ENCODE results near the gene UST.
"Not testable (repeated sequence)": the region's sequence is repeated elsewhere in the genome, so short reads cannot be mapped to it uniquely, and the experiment has no call there.

UST gene

DNA sequence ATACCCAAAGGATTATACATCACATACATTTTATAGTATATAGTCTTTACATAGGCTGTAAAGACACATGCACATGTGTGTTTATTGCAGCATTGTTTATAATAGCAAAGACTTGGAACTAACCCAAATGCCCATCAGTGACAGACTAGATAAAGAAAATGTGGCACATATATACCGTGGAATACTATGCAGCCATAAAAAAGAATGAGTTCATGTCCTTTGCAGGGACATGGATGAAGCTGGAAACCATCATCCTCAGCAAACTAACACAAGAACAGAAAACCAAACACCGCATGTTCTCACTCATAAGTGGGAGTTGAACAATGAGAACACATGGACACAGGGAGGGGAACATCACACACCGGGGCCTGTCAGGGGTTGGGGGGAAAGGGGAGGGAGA lies 231.5 kb downstream of the UST start:
- not testable (repeated sequence) for DNase-seq (ENCODE audit: low read depth)

- DNase-seq (ENCODE audit: low read depth), result no peak
These were observed 232.4 kb downstream of the UST start for GRCh38 chr6:148979014-148979901.

DNA sequence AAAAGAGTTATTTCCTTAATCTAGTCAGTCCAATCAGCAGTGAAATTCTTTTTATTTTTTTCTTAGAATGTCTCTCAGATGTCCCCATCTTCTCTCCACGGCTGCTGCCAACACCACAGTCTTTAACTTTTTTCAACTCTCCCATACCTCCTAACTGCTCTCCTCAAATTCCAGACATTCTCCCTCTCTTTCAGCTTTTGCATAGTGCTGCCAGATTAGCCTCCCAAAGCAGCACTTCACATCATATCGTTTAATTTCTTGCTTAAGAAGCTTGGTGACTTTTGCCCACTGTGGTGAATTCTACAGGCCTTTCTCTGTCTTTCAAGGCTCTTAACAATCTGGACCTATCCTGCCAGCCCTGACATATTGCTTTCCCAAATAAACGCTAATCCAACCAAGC lies 233.4 kb downstream of the UST start:
- peak; percentile 67 for DNase-seq (ENCODE audit: low read depth)

DNA sequence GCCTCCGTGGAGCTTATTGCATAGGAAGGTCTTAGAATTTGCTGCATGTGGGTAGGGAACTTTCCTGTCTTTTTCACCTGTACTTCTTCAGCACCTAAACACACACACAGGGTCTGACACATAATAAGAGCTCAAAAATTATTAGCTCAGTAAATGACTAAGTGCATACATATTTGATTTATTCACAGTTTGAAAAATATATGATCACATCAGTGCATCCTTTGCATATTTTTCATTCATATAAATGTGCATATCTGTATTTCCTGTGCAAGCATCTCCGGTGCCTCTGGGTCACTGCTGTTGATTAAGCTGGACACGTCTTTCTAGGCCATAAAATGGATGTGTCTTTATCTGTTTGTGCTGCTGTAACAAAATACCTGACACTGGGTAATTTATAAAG lies 234.7 kb downstream of the UST start:
- DNase-seq (ENCODE audit: low read depth), result peak; percentile 53

DNA sequence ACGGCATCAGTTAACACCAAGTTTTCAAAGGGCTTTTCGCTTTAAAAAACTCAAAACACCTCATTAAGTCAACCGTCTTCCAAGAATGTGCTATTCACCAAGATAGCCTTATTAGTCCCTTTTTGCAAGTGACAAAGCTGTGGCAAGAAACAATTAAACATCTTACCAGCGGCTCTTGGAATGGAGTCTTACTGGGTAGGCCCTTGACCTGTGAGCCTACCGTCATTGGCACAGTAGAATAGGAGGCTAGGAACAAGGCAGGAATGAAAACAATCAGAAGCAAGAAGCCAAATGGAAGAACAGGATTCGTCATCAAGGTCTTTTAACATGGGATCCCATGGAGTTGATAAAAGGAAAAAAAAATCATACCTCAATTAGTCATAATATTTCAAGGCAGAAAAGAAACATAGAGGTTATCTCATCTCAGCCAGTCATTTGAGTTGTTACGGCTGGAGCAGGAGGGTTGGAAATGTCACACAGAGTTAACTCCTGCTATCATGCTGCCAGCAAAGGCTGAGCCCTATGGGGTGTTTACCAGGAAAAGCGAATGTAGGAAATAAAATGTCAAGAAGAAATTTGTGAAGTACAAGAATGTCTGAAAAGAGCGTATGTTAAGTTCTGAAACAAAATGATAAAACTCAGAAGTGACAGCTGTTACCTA lies 236.4 kb downstream of the UST start:
- DNase-seq (ENCODE audit: low read depth), result no peak

DNA sequence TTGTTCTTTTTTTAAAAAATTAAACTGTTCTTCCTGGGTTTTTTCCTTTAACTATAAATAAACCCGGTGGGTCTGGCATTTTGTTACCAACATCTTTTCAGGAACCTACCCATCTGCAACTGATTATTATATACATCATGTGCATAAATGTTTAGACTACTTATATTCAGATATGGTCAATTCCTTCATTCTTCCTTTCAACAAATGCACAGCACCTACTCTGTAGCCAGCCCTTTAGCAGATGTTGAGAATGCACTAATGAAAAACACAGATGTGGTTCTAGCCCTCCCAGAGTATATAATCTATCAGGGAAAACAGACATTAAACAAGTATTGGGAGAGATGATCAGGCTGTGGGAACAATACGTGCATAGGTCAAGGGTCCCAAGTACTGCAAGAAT lies 237.1 kb downstream of the UST start:
- no peak for DNase-seq (ENCODE audit: low read depth)

DNA sequence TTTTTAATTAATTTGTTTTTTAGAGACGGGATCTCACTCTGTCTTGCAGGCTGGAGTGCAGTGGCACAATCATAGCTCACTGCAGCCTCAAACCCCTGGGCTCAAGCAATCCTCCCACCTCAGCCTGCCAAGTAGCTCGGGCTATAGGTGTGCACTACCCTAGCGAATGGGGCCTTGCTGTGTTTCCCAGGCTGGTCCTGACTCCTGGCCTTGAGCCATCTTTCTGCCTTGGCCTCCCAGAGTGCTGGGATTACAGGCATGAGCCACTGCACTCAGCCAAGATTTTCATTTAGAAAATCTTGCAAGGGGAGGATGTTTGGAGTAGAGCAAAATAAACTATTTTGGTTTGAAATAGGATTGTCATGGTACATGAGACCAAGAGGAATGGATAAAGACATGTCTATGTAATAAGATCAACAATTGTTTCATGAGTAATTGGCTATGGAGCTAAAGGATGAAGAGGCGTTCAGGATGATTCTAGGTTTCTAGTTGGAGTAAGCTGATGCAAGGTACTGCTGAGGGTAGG lies 237.8 kb downstream of the UST start:
- DNase-seq (ENCODE audit: low read depth), result no peak

GRCh38 chr6:148985499-148985898 lies 238.7 kb downstream of the UST start:
- no peak for DNase-seq (ENCODE audit: low read depth)

DNA sequence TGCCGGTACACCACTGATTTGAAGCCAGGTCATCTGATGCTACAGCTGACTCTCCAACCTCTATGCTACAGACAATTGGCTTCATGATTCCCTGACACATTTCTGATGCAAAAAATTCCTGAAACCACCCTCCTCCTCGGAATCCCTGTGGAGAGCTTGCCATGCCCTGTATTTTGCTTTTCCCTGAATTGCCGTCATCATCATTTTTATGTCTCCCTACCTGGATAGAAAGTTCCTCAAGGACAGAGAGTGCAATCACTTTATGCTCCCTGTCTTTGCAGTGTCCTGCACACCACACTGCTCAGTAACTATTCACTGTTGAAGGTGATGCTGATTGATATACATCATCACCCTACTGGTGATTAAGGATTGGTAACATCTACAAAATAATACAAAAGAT lies 239.8 kb downstream of the UST start:
- no peak for DNase-seq (ENCODE audit: low read depth)

DNA sequence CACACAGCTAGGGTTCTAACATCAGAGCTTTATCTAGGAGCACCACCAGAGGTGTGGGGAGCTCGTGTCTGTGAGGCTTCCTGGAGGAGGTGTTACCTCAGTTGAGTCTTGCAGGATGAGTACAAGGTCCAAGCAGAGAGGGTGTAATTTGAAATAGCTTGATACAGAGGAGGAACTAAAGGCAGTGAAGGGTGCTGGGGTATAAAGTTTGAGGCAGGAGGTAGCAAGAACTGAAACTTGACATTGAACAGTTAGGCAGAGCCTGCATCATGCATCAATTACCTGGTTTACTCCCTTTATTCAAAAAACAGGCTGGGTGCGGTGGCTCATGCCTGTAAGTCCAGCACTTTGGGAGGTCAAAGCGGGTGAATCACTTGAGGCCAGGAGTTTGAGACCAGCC lies 241.2 kb downstream of the UST start:
- DNase-seq (ENCODE audit: low read depth), result no peak

- DNase-seq (ENCODE audit: low read depth), result no peak
These were observed 242.8 kb downstream of the UST start for GRCh38 chr6:148989585-148989984.

DNA sequence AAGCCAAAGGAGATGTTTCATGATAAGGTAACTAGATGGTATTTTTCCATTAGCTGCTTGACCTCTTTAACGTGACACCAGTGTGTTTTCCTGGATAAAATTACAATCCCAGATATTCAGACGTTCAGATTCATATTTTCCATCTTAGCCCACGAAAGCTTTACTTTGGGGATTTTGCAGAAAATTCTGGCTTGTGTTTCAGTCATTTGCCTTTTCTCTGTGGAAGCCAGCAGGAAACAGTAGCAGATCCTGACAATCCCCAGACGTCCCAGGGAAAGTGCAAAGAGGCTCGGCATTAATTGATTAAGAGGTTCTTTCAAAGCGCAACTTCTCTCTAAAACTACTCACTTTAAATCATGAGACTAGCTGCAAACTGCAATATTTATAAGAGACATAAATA lies 243.6 kb downstream of the UST start:
- DNase-seq (ENCODE audit: low read depth), result no peak

DNA sequence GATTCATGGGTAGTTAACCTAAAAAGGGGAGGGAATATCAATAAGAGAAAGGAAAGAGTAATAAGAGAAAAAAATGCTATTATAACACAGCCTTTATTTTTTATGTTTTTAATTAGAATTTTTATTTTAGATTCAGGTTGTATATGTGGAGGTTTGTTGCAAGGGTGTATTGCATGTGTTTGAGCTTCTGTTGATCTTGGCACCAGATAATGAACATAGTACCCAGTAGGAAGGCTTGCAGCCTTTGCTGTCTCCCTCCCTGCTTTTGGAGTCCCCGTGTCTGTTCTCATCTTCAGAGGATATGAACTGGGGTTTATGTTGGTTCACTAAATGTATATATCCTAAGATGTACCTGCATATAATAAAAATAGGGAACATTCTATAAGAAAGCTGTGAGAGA lies 250.0 kb downstream of the UST start:
- DNase-seq (ENCODE audit: low read depth), result no peak

GRCh38 chr6:148997865-148998264 lies 251.0 kb downstream of the UST start:
- peak; percentile 97 for DNase-seq (ENCODE audit: low read depth)

- DNase-seq (ENCODE audit: low read depth), result peak; percentile 52
These were observed 251.9 kb downstream of the UST start for GRCh38 chr6:148998704-148999103.

DNA sequence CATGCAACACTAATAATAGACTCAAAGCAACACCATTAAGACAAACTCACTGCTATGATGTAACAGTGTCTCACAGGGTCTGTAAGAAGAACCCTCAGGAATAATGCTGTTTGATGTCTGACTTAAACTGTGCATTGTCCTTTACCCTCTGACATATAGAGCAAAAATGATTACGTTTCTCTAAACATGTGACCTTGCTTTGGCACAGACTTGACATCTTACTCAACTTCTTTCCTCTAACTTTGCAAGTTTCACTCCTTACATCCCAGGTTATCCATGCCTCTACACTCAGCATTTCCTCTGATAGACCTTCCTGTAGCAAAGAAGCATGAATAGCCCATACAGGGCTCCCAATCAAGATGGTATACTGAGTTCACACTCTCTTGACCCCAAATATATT lies 252.7 kb downstream of the UST start:
- DNase-seq (ENCODE audit: low read depth), result peak; percentile 68

DNA sequence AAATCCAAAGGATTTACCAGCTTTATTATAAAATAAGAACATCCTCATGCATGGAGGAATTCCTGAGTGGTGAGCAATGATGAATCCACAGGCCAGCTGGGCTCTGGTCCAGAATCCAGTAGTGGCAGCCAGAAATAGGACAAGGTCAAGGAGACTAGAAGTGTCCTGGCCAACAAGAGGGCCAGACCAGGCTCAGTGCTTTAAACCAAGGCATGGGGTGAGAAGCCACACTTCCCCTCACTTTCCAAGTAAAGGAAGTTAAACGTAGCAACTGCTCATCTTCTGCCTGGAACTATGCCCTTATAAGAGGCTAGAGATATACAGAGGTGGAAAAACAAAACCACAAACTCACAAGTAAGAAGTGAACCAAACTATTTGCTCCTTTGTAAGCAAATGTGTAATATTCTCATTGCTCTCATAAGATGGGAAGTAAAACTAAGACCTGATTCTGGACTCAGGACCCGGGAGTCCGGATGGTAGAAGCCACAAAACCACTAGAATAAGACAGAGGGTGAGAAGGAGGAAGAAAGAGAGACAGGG lies 253.2 kb downstream of the UST start:
- peak; percentile 96 for DNase-seq (ENCODE audit: low read depth)

GRCh38 chr6:149001422-149001821 lies 254.6 kb downstream of the UST start:
- no peak for DNase-seq (ENCODE audit: low read depth)

- no peak for DNase-seq (ENCODE audit: low read depth)
These were observed 256.7 kb downstream of the UST start for GRCh38 chr6:149003560-149003959.

- no peak for DNase-seq (ENCODE audit: low read depth)
These were observed 257.8 kb downstream of the UST start for GRCh38 chr6:149004664-149005063.

DNA sequence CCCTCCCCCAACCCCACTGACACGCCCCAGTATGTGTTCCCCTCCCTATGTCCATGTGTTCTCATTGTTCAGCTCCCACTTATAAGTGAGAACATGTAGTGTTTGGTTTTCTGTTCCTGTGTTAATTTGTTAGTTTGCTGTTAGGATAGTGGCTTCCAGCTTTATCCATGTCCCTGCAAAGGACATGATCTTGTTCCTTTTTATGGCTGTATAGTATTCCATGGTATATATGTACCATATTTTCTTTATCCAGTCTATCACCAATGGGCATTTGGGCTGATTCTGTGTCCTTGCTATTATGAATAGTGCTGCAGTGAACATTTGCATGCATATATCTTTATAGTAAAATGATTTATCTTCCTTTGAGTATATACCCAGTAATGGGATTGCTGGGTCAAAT lies 259.4 kb downstream of the UST start:
- not testable (repeated sequence) for DNase-seq (ENCODE audit: low read depth)

GRCh38 chr6:149006671-149007070 lies 259.8 kb downstream of the UST start:
- no peak for DNase-seq (ENCODE audit: low read depth)

DNA sequence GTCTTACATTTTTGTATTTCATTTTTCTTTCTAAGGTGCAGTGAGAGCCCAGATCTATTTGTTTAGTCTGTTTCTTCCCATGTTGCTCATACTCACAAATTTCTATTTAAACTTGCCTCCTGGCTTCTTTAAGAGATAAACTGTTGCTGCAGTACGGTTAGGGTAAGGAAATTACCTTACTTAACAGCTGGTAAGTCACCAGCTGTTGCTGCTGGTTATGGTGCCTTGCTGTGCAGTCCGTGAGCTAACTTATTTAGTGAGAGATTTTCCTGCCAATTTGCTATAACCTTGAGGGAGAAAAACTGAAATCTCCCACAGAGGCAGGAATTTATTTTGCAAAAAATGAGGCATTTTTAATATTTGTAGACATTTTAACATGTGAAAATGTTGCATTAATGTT lies 261.0 kb downstream of the UST start:
- DNase-seq (ENCODE audit: low read depth), result no peak

Measured in EH (cell line).